H1 (cell line): Measurements from ENCODE around the gene UQCRC2. TPM values are rescaled to one million over a fixed set of nuclear protein-coding genes. Genes with fewer than 3 reads are reported as not detected.

Experiments
- EP300 ChIP-seq, 2 experiments: IDR thresholded peaks; 1 replicate in 1 of 2; 2 replicates in 1 of 2; pipeline ENCODE4 v1.6.1; 2011 to 2012; ENCODE audit warnings: low read depth in 2 of 2, low read length in 2 of 2, mild to moderate bottlenecking in 2 of 2, borderline replicate concordance in 1 of 2, inconsistent platforms in 1 of 2, moderate library complexity in 1 of 2
- KDM1A ChIP-seq: fragments of 200-600, 300-600 bp; sonication (generic); IDR thresholded peaks from 2 replicates; pipeline ENCODE4 v1.7.1; 2016; ENCODE audit warnings: mild to moderate bottlenecking, low read length, borderline replicate concordance
- KDM5A ChIP-seq: fragments of 200-600 bp; IDR thresholded peaks from 2 replicates; pipeline ENCODE4 v1.7.1; 2012; ENCODE audit warnings: mild to moderate bottlenecking, low read length, inconsistent platforms, mixed read lengths
- RBBP5 ChIP-seq: IDR thresholded peaks from 2 replicates; pipeline ENCODE4 v1.7.1; 2012; ENCODE audit warnings: low read depth, mild to moderate bottlenecking, inconsistent platforms, low read length, moderate library complexity, borderline replicate concordance
- SAP30 ChIP-seq: fragments of 300-600 bp; sonication (generic); IDR thresholded peaks from 2 replicates; pipeline ENCODE4 v1.7.1; 2012; ENCODE audit warnings: low read length, moderate library complexity, mild to moderate bottlenecking, inconsistent platforms; ENCODE audit not compliant: insufficient read depth, insufficient replicate concordance
- SP2 ChIP-seq: IDR thresholded peaks from 2 replicates; pipeline ENCODE4 v1.6.1; 2012; ENCODE audit warnings: mild to moderate bottlenecking, low read length, inconsistent platforms
- TAF1 ChIP-seq: IDR thresholded peaks from 2 replicates; pipeline ENCODE4 v1.6.1; 2011; ENCODE audit warnings: mild to moderate bottlenecking, low read depth, low read length
- TAF7 ChIP-seq: optimal IDR thresholded peaks from 2 replicates; pipeline ENCODE3; 2011; ENCODE audit warnings: low read depth, mild to moderate bottlenecking, inconsistent platforms, low read length, moderate library complexity, borderline replicate concordance
- TCF12 ChIP-seq: IDR thresholded peaks from 2 replicates; pipeline ENCODE4 v1.6.1; 2011; ENCODE audit warnings: low read depth, mild to moderate bottlenecking, low read length
- polyA plus RNA-seq, 7 experiments: library from polyadenylated mRNA; depleted of rRNA in 3 of 7; stranded (reverse) in 5 of 7; unstranded in 2 of 7; fragments of >200 nt in 5 of 7; fragments of 200-250 nt in 2 of 7; gene quantifications; 1 replicate in 5 of 7; 2 replicates in 1 of 7; 4 replicates in 1 of 7; pipeline versions ENCODE4 v1.2.1 to v1.2.3, GENCODE V29; 2011 to 2013; ENCODE audit warnings: missing spikeins in 2 of 7, mixed read lengths in 2 of 7
- total RNA-seq: library from RNA; stranded (reverse); fragmentation: NEBNext Ultra II Directional; extraction: Animal tissue kit (Norgen Biotek cat#: 25700); gene quantifications from 2 replicates; pipeline ENCODE4 v1.2.1, GENCODE V29; 2021
- TF ChIP-seq, protein P1 (sequence below): fragments of 300-600 bp; sonication (generic); IDR thresholded peaks from 2 replicates; pipeline ENCODE4 v1.7.1; 2012; ENCODE audit warnings: low read length, moderate library complexity, mild to moderate bottlenecking, inconsistent platforms; ENCODE audit not compliant: insufficient replicate concordance
- TF ChIP-seq, protein P2 (sequence below): IDR thresholded peaks from 2 replicates; pipeline ENCODE4 v1.6.1; 2012; ENCODE audit warnings: inconsistent platforms

UQCRC2 gene
- total and polyA plus RNA-seq, 2 of the 8 experiments (the other 6 are each of a cell fraction or from before 2014, with no cell fraction given) = 94.4 to 182 TPM

DNA sequence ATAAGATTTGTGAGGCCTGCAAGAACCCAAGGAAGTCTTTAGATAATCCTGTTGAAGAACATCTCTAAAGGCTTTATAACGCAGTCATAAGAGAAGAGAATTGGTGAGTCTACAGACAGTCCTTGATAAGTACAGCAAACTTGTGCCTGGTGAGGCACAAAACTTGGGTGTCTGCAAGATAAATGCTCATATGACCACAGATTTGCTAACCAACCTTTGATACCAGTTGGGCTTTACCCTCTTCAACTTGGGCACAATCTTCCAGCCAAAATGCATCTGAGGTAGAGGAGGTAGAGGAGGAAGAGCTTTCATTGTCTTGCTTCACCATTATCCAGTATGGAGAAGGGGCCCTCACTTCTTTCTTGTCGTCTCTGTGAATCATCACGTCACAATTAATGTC lies 30.9 kb downstream of the UQCRC2 start (continued):
- TF ChIP-seq, protein P1, sequence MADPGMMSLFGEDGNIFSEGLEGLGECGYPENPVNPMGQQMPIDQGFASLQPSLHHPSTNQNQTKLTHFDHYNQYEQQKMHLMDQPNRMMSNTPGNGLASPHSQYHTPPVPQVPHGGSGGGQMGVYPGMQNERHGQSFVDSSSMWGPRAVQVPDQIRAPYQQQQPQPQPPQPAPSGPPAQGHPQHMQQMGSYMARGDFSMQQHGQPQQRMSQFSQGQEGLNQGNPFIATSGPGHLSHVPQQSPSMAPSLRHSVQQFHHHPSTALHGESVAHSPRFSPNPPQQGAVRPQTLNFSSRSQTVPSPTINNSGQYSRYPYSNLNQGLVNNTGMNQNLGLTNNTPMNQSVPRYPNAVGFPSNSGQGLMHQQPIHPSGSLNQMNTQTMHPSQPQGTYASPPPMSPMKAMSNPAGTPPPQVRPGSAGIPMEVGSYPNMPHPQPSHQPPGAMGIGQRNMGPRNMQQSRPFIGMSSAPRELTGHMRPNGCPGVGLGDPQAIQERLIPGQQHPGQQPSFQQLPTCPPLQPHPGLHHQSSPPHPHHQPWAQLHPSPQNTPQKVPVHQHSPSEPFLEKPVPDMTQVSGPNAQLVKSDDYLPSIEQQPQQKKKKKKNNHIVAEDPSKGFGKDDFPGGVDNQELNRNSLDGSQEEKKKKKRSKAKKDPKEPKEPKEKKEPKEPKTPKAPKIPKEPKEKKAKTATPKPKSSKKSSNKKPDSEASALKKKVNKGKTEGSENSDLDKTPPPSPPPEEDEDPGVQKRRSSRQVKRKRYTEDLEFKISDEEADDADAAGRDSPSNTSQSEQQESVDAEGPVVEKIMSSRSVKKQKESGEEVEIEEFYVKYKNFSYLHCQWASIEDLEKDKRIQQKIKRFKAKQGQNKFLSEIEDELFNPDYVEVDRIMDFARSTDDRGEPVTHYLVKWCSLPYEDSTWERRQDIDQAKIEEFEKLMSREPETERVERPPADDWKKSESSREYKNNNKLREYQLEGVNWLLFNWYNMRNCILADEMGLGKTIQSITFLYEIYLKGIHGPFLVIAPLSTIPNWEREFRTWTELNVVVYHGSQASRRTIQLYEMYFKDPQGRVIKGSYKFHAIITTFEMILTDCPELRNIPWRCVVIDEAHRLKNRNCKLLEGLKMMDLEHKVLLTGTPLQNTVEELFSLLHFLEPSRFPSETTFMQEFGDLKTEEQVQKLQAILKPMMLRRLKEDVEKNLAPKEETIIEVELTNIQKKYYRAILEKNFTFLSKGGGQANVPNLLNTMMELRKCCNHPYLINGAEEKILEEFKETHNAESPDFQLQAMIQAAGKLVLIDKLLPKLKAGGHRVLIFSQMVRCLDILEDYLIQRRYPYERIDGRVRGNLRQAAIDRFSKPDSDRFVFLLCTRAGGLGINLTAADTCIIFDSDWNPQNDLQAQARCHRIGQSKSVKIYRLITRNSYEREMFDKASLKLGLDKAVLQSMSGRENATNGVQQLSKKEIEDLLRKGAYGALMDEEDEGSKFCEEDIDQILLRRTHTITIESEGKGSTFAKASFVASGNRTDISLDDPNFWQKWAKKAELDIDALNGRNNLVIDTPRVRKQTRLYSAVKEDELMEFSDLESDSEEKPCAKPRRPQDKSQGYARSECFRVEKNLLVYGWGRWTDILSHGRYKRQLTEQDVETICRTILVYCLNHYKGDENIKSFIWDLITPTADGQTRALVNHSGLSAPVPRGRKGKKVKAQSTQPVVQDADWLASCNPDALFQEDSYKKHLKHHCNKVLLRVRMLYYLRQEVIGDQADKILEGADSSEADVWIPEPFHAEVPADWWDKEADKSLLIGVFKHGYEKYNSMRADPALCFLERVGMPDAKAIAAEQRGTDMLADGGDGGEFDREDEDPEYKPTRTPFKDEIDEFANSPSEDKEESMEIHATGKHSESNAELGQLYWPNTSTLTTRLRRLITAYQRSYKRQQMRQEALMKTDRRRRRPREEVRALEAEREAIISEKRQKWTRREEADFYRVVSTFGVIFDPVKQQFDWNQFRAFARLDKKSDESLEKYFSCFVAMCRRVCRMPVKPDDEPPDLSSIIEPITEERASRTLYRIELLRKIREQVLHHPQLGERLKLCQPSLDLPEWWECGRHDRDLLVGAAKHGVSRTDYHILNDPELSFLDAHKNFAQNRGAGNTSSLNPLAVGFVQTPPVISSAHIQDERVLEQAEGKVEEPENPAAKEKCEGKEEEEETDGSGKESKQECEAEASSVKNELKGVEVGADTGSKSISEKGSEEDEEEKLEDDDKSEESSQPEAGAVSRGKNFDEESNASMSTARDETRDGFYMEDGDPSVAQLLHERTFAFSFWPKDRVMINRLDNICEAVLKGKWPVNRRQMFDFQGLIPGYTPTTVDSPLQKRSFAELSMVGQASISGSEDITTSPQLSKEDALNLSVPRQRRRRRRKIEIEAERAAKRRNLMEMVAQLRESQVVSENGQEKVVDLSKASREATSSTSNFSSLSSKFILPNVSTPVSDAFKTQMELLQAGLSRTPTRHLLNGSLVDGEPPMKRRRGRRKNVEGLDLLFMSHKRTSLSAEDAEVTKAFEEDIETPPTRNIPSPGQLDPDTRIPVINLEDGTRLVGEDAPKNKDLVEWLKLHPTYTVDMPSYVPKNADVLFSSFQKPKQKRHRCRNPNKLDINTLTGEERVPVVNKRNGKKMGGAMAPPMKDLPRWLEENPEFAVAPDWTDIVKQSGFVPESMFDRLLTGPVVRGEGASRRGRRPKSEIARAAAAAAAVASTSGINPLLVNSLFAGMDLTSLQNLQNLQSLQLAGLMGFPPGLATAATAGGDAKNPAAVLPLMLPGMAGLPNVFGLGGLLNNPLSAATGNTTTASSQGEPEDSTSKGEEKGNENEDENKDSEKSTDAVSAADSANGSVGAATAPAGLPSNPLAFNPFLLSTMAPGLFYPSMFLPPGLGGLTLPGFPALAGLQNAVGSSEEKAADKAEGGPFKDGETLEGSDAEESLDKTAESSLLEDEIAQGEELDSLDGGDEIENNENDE = no peak
- TF ChIP-seq RBBP5 (no peak), SP2 (no peak), TCF12 (no peak), TAF7 (no peak), KDM1A (no peak), SAP30 (no peak), TAF1 (no peak), KDM5A (no peak), EP300 (IDR thresholded peaks at IDR 0.05; ENCODE audit: borderline replicate concordance in 1 of 2, low read depth in 2 of 2, low read length in 2 of 2) (no peak)
- TF ChIP-seq, protein P2, sequence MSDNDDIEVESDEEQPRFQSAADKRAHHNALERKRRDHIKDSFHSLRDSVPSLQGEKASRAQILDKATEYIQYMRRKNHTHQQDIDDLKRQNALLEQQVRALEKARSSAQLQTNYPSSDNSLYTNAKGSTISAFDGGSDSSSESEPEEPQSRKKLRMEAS = no peak
